Tibial nerve (tissue), 4 donors: ENCODE data around the gene PHC2.

ENCODE experiments used
- CTCF ChIP-seq, 5 experiments: fragments of 200-600 bp in 3 of 5; fragments of 450-650 bp in 2 of 5; sonication (generic) in 3 of 5; IDR thresholded peaks; one replicate each; pipeline ENCODE4 v1.5.1; 2016 to 2019; ENCODE audit warnings: antibody characterized with exemption in 5 of 5, mild to moderate bottlenecking in 3 of 5, moderate library complexity in 2 of 5
- EP300 ChIP-seq, 2 donors: sonication (generic); formaldehyde crosslinking; IDR thresholded peaks; one replicate each; pipeline ENCODE4 v1.6.1; 2017; ENCODE audit warnings: antibody characterized with exemption in 2 of 2, mild to moderate bottlenecking in 1 of 2
- POLR2A ChIP-seq, 2 donors: fragments of 450-650 bp; IDR thresholded peaks; one replicate each; pipeline ENCODE4 v1.6.1; 2017; ENCODE audit warnings: antibody characterized with exemption in 2 of 2, mild to moderate bottlenecking in 2 of 2, moderate library complexity in 2 of 2

GRCh38 chr1:33276573-33277298 is 154.2 kb downstream of the PHC2 start:
- TF ChIP-seq CTCF (IDR thresholded peaks at IDR 0.05) (no peak), POLR2A (IDR thresholded peaks at IDR 0.05) (no peak), EP300 (IDR thresholded peaks at IDR 0.05) (no peak)
